ENCODE measurements around the gene PRKAR1B.
"Not testable (repeated sequence)": the region's sequence is repeated elsewhere in the genome, so short reads cannot be mapped to it uniquely, and the experiment has no call there.

The PRKAR1B gene

GRCh38 chr7:665736-666453 lies 61.2 kb downstream of the PRKAR1B start:
- no peak for DNase-seq

- DNase-seq: no peak
Measured at GRCh38 chr7:664997-665735, 61.9 kb downstream of the PRKAR1B start.

- DNase-seq: no peak
Measured at GRCh38 chr7:664402-664775, 62.7 kb downstream of the PRKAR1B start.

GRCh38 chr7:662576-662975 lies 64.5 kb downstream of the PRKAR1B start:
- no peak for DNase-seq

GRCh38 chr7:659996-660395 lies 67.1 kb downstream of the PRKAR1B start:
- no peak for DNase-seq

GRCh38 chr7:659306-659847 lies 67.7 kb downstream of the PRKAR1B start:
- DNase-seq: no peak

GRCh38 chr7:657565-658119 lies 69.4 kb downstream of the PRKAR1B start:
- DNase-seq: no peak

- not testable (repeated sequence) for DNase-seq
Measured at GRCh38 chr7:657010-657409, 70.1 kb downstream of the PRKAR1B start.

- no peak for DNase-seq
Measured at GRCh38 chr7:655758-656157, 71.3 kb downstream of the PRKAR1B start.

- DNase-seq: no peak
Measured at GRCh38 chr7:653829-654764, 73.0 kb downstream of the PRKAR1B start.

- DNase-seq: no peak
Measured at GRCh38 chr7:652881-653280, 74.2 kb downstream of the PRKAR1B start.

GRCh38 chr7:652167-652566 lies 74.9 kb downstream of the PRKAR1B start:
- DNase-seq: not testable (repeated sequence)

- no peak for DNase-seq
Measured at GRCh38 chr7:651032-651728, 75.9 kb downstream of the PRKAR1B start.

- DNase-seq: no peak
Measured at GRCh38 chr7:650339-651031, 76.6 kb downstream of the PRKAR1B start.

GRCh38 chr7:646951-647350 lies 80.1 kb downstream of the PRKAR1B start:
- DNase-seq: no peak

- peak; percentile 62 for DNase-seq
Measured at GRCh38 chr7:646487-646886, 80.6 kb downstream of the PRKAR1B start.

GRCh38 chr7:645606-646005 lies 81.5 kb downstream of the PRKAR1B start:
- DNase-seq: no peak

GRCh38 chr7:644381-645305 lies 82.4 kb downstream of the PRKAR1B start:
- no peak for DNase-seq

- no peak for DNase-seq
Measured at GRCh38 chr7:641966-642365, 85.1 kb downstream of the PRKAR1B start.

- DNase-seq: no peak
Measured at GRCh38 chr7:641269-641671, 85.8 kb downstream of the PRKAR1B start.
